Right hindlimb (tissue), 1 donor: ENCODE data around the gene FKBP5.
A peak's percentile ranks its signal among the peaks of the same experiment; 100 is the strongest.
"Not testable (repeated sequence)": the region's sequence is repeated elsewhere in the genome, so short reads cannot be mapped to it uniquely, and the experiment has no call there.

Source experiments
- DNase-seq: peaks from one replicate; pipeline ENCODE4 v3.0.0-alpha.2; 2018

FKBP5 gene

DNA sequence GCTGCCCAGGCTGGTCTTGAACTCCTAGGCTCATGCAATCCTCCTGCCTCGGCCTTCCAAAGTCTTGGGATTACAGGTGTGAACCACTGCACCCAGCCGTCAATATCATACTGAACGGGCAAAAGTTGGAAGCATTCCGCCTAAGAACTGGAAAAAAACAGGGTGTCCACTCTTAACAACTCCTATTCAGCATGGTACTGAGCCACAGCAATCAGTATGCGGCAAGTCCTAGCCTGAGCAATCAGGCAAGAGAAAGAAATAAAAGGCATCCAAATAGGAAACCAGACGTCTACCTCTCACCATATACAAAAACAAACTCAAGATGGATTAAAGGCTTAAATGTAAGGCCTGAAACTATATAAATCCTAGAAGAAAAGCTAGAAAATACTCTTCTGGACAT, 83.1 kb downstream of the FKBP5 start:
- no peak for DNase-seq

- DNase-seq = no peak
Observed at GRCh38 chr6:35603326-35604202, 85.2 kb downstream of the FKBP5 start.

GRCh38 chr6:35602133-35602946, 86.4 kb downstream of the FKBP5 start:
- no peak for DNase-seq

DNA sequence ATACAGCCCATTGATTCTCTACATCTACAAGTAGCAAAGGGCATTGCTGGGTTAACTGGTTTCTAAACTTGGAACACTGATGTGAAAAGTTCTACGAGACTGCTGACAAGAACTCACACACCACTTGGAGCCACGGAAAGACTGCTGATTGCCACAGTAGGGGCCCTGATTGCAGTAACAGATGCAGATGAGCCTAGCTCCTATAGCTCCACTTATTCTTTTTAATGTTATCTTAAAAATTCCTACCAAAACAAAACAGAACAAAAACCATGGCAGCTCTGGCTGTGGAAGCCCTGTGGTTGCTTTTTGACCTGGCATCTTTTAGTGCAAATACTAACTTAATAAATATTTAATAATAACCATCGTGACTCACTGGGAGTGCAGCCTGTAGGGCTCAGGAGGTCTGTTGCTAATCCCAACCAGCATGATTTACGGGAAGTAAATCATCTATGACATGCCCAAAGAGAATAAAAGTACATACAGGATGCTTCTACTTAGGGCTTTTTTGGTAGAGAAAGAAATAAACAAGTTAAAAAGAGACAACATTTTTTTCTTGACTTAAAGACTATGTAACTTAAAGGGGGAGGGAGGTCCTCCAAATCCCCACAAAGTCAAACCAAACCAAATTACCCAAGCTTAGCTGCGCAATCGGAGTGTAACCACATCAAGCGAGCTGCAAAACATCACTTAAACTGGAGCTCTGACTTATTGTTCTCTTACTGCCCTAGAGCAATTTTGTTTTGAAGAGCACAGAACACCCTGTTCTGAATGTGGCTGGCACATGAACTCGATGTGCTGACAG, 87.2 kb downstream of the FKBP5 start:
- peak; percentile 35 for DNase-seq

DNA sequence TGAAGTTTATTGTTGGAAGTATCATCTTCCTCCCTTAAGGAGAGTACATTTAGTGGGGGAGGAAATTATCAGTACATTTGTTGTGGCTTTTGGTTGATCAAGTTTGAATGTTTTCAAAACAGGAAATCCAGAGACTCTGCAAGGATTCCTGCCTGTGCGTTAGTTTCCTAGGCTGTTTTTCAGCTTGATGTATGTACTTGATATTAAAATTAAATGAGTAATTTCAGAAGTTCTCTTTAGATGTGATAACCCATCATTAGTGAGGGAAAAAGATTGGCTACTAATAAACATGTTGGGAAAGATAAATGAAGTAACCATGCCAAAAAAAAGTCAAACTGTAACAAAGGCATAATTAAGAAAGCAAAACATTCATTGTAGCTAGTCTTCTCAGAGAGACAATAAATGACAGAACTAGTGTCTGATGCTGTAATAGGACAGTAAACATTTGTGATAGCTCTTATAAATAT, 88.0 kb downstream of the FKBP5 start:
- DNase-seq = no peak

DNA sequence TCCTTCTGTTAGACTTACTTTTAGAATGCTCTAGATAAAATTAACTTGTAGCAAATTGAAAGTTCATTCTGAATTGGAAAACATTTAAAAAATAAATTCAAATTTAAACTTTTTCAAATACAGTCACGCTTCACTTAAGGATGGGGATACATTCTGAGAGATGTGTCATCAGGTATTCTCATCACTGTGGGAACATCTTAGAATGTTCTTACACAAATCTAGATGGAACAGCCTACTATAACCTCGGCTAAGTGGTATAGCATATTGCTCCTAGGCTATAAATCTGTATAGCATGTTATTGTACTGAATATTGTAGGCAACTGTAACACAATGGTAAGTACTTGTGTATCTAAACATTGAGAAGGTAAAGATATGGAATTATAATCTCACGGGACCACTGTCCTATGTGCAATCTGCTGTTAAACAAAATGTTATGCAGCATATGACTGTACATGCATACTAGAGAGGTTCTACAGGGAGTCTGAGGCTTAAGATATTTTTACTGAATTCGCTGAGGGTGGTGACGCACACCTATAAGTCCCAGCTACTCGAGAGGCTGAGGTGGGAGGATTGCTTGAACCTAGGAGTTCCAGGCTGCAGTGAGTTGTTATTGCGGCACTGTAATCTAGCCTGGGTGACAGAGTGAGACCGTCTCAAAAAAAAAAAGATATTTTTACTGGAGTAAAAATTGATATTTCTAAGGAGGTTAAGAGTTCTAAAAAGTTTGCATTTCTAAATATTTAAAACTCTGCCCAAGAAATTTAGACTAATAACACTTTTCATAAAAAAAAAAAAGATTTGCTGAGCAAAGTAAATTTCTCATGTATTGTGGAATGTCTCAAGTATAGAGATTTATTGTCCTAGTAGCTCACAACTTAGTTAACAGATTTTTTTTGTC, 88.7 kb downstream of the FKBP5 start:
- DNase-seq = no peak

- not testable (repeated sequence) for DNase-seq
Observed at GRCh38 chr6:35598621-35599020, 90.1 kb downstream of the FKBP5 start.

GRCh38 chr6:35596448-35597442, 92.0 kb downstream of the FKBP5 start:
- DNase-seq = no peak

GRCh38 chr6:35594503-35595186, 94.1 kb downstream of the FKBP5 start:
- DNase-seq = no peak

DNA sequence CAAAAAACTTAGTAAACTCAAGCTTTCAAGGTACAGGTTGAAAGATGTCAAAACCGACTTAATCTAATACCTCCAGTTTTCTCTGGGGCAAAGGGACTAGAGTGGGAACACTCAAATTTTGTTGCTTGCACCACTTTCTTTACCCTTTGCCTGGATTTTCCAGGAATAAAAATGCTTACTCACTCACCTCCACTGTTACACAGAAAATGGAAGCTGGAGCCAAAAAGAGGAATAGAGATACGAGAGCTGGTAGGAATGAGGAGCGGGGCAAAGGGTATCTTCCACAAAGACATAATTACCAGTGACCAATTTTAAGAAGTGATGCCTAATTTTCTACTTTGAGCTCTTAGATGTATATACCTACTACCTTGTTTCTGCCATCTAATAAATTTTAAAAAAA, 96.5 kb downstream of the FKBP5 start:
- DNase-seq = no peak

GRCh38 chr6:35590622-35591066, 98.1 kb downstream of the FKBP5 start:
- peak; percentile 45 for DNase-seq

DNA sequence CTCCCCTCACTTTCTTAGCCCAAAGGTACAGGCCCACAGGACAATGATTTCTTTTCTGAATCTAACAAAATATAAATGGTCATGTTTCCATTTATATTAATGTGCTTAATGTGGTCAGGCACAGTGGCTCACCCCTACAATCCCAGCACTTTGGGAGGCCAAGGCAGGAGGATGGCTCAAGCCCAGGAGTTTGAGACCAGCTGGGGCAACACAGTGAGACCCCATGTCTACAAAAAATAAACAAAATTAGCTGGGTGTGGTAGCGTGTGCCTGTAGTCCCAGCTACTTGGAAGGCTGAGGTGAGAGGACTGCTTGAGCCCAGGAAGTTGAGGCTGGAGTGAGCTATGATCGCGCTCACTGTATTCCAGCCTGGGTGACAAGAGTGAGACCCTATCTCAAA, 98.8 kb downstream of the FKBP5 start:
- DNase-seq = no peak

DNA sequence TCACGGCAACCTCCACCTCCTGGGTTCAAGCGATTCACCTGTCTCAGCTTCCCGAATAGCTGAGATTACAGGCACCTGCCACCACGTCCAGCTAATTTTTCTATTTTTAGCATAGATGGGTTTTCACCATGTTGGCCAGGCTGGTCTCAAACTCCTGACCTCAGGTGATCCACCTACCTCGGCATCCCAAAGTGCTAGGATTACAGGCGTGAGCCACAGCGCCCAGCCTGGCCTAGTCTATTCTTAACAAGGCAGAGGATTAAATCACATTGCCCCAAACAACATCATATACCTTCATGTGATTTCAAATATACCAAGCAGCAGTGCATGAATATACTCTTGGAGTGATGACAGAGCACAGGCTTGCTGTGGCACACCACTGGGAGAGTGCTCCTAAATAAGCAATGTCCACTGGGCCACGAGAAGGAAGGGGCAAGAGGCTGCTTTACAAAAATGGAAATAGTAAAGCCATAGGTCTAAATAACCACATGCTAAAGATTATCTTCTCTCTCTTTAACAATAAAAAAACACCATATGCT, 99.4 kb downstream of the FKBP5 start:
- no peak for DNase-seq

- no peak for DNase-seq
Observed at GRCh38 chr6:35587167-35587566, 101.5 kb downstream of the FKBP5 start.

DNA sequence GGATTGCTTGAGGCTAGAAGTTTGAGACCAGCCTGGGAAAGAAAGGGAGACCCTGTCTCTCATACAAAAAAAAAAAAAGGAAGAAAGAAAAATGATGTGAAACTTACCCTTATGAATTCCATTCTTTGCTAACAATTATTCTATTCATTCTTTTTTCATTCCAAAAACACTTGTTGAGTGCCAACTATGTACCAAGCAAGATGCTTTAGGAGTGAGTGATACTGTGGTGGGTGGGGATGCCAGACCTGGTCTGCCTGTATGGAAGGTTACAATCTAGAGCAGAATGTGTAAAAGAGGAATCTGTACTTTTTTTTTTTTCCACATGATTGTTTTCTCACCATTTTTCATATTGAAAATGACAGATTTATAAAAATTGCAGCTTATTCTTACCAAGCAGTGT, 102.2 kb downstream of the FKBP5 start:
- DNase-seq = no peak

GRCh38 chr6:35585658-35586057, 103.1 kb downstream of the FKBP5 start:
- no peak for DNase-seq

DNA sequence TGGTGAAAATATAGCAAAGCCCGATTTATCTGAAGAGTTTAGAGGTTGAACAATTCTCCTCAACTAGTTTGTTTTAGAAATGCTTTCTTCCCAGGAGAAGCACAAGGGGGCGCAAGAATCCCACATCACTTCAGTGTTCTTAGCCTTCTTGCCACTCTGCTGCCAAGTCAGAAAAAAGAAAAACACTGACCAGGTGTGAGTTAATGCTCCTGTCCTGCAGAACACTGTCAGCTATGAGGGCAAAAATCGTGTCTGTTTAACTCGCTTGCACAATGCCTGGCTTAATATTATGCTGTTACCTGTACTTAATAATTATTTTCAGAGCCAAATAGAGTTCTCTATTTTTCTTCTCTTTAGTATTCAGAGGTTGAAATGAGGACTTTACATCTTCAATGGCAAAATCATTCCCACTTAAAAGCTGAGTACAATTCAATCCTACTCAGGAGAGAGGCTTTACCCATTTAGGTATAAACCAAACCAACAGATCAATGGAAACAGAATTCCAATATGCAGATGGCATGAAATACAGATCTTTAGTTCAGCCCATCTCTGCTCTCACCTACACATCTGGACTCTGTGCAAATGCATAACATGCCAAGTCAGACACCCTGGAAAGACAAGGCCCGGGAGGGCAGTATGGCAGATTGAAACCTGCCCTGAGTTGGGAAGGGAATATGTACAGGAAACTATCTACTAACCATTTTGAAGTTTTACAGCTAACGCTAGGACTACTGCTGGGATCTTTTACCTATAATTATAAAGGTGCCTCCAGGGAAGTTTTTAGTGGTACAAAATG, 104.6 kb downstream of the FKBP5 start:
- DNase-seq = peak; percentile 73

DNA sequence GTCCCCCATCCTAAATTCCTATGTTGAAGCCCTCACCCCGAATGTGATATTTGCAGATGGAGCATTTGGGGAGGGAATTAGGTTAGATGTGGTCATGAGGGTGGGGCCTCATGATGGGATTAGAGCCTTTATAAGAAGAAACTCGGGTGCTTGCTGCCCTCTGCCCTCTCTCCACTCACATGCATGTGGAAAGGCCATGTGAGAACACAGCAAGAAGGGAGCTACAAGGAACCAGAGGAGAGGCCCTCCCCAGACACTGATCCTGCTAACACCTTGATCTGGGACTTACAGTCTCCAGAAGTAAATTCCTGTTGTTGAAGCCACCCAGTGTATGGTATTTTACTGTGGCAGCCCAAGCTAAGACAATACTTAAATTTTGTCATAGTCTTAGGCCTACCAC, 106.4 kb downstream of the FKBP5 start:
- DNase-seq = no peak

DNA sequence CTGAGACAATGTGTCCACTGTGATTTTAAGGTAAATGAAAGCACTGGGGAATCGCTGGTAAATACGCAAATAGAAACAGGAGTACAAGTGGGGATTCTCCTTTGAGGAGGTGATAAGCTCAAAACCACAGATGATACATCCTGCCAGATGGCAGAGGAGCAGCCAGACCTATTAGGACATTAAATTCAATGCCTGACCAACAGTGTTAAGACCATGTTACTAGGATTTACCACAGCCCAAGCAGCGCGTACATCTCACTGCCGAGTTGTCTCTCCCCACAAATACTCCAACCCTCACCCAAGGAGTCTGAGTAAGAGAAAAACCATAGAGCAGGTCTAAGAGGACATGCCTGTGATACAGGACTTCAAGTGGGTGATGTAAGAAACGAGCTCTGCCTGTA, 107.1 kb downstream of the FKBP5 start:
- DNase-seq = no peak
